Testis (tissue), 2 donors: Measurements from ENCODE around the gene KCNE2.

ENCODE experiments used
- CTCF ChIP-seq, 3 experiments: fragments of 450-650 bp in 2 of 3; fragments of 200-600 bp in 1 of 3; sonication (generic) in 1 of 3; IDR thresholded peaks; one replicate each; pipeline ENCODE4 v1.5.1; 2016 to 2019; ENCODE audit warnings: antibody characterized with exemption in 3 of 3, mild to moderate bottlenecking in 2 of 3, moderate library complexity in 1 of 3
- POLR2A ChIP-seq: fragments of 450-650 bp; IDR thresholded peaks from one replicate; pipeline ENCODE4 v1.6.1; 2017; ENCODE audit warnings: antibody characterized with exemption, mild to moderate bottlenecking, moderate library complexity

- TF ChIP-seq CTCF (IDR thresholded peaks at IDR 0.05) (no peak), POLR2A (no peak)
These were observed at the start of gene KCNE2 for GRCh38 chr21:34363733-34364132.
